SHP77 treated with DMSO at 0.1 percent for 48 hours (cell line): ENCODE results near the gene FMO3.

Experiments
- DNase-seq: peaks from one replicate; lab custom pipeline; 2025; lab: John Stamatoyannopoulos, UW

FMO3 gene

GRCh38 chr1:171090604-171091003 lies at the start of gene FMO3:
FMO3 (plus strand) TSS chr1:171090905; CDS start chr1:171092659, 1,754 bp downstream.
- no peak for DNase-seq

GRCh38 chr1:171048014-171048413 lies 42.7 kb upstream of the FMO3 start:
- no peak for DNase-seq

GRCh38 chr1:171052977-171053376 lies 37.7 kb upstream of the FMO3 start:
- DNase-seq: no peak

- DNase-seq: no peak
Observed at GRCh38 chr1:171055966-171056643, 34.6 kb upstream of the FMO3 start.

GRCh38 chr1:171061425-171062143 lies 29.1 kb upstream of the FMO3 start:
- no peak for DNase-seq

GRCh38 chr1:171062902-171063301 lies 27.8 kb upstream of the FMO3 start:
- DNase-seq: no peak

GRCh38 chr1:171075041-171075440 lies 15.7 kb upstream of the FMO3 start:
- DNase-seq: no peak

- no peak for DNase-seq
Observed at GRCh38 chr1:171081314-171081753, 9.4 kb upstream of the FMO3 start.

GRCh38 chr1:171081763-171082201 lies 8.9 kb upstream of the FMO3 start:
- DNase-seq: no peak

GRCh38 chr1:171082606-171083005 lies 8.1 kb upstream of the FMO3 start:
- DNase-seq: no peak

GRCh38 chr1:171083222-171083621 lies 7.5 kb upstream of the FMO3 start:
- no peak for DNase-seq

GRCh38 chr1:171084091-171084490 lies 6.6 kb upstream of the FMO3 start:
- no peak for DNase-seq

GRCh38 chr1:171084870-171085269 lies 5.8 kb upstream of the FMO3 start:
- DNase-seq: no peak

GRCh38 chr1:171087896-171088295 lies 2.8 kb upstream of the FMO3 start:
- DNase-seq: no peak

GRCh38 chr1:171103862-171104261 lies 13.2 kb downstream of the FMO3 start:
- DNase-seq: no peak

- no peak for DNase-seq
Observed at GRCh38 chr1:171107262-171107940, 16.7 kb downstream of the FMO3 start.

- DNase-seq: no peak
Observed at GRCh38 chr1:171107969-171108368, 17.3 kb downstream of the FMO3 start.

GRCh38 chr1:171109966-171110365 lies 19.3 kb downstream of the FMO3 start:
- DNase-seq: no peak

- no peak for DNase-seq
Observed at GRCh38 chr1:171110621-171111326, 20.1 kb downstream of the FMO3 start.

- no peak for DNase-seq
Observed at GRCh38 chr1:171112119-171112518, 21.4 kb downstream of the FMO3 start.

- DNase-seq: no peak
Observed at GRCh38 chr1:171113382-171113781, 22.7 kb downstream of the FMO3 start.

- DNase-seq: no peak
Observed at GRCh38 chr1:171115280-171115897, 24.7 kb downstream of the FMO3 start.
